ENCODE results near the gene KLK15.
"Not testable (repeated sequence)": the region's sequence is repeated elsewhere in the genome, so short reads cannot be mapped to it uniquely, and the experiment has no call there.

KLK15 gene

DNA sequence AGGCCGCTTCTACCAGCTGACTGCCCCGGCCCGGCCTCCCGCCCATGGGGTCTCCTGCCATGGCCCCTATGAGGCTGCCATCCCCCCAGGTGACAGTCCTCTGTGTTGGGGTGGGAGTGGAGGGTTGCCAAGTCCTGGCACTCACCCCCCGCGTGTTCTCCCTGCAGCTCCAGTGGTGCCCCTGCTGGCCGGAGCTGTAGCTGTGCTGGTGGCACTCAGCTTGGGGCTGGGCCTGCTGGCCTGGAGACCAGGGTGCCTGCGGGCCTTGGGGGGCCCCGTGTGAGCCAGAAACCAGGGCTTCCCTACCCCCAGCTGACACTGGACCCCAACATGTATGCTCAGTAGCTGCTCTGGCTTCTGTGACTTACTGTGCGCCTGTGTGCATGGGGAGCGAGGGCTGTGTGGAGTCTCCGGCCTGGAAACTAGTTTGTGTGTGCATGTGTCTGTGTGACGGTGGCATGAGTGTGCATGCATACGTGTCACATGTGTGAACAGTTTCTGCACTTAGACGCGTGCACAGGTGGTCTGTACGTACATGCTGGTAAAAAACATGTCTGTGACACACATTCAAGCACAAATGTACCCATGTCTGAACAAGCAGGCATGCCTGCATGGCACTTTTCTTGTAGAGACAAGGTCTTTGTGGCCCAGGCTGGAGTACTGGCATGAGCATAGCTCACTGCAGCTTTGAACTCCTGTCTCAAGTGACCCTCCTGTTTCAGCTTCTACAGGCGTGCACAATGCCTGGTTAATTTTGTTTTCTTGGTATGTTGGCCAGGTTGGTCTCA is 38.3 kb downstream of the KLK15 start:
- no peak for DNase-seq

DNA sequence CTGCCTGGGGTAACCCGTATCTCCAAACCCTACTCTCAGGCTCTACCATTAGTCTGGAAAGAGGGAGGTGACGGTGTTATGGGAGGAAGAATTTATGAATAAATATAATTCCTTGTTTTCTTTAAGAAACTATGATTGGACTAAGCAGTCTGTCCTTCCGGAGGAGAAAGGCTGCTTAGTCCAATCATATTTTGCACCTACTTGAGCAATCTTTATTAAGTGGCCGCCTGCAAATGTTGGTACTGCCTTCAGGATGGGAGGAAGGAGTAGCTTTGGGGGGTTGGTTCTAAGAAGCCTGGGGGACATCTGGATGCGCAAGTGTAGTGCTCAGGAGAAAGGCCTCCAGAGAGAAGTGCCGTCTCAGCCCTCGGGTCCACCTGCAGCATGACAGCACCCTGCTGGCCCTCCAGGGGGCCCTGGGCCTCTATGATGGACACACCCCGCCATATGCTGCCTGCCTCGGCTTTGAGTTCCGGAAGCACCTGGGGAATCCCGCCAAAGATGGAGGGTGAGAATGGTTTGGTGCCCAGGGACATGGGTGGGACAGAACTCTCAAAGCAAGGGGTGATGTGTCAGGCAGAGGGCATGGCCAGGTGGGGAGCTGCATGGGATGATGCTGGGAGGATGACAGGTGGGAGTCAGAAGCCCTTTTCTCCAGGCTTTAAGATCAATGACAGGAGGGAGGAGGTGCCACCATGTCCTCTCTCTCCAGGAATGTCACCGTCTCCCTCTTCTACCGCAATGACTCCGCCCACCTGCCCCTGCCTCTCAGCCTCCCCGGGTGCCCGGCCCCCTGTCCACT is 39.1 kb downstream of the KLK15 start:
- DNase-seq = no peak

DNA sequence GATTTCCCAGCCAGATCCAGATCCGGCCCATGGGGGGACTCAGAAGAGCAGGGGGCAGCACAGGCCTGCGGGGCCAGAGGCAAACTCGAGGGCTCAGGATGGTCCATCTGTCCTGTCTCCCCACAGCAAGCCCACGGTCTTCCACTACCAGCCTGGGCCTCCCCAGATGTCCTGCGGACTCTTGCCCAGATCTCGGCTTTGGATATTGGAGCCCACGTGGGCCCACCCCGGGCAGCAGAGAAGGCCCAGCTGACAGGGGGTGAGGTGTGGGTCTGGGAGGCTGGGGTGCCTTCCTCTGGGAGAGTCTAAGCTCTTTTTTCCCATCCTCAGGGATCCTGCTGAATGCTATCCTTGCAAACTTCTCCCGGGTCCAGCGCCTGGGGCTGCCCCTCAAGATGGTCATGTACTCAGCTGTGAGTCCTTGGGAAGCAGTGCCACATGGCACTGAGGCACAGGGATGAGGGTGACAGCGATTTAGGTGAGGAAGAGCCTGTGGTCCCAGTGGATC is 39.8 kb downstream of the KLK15 start:
- no peak for DNase-seq

DNA sequence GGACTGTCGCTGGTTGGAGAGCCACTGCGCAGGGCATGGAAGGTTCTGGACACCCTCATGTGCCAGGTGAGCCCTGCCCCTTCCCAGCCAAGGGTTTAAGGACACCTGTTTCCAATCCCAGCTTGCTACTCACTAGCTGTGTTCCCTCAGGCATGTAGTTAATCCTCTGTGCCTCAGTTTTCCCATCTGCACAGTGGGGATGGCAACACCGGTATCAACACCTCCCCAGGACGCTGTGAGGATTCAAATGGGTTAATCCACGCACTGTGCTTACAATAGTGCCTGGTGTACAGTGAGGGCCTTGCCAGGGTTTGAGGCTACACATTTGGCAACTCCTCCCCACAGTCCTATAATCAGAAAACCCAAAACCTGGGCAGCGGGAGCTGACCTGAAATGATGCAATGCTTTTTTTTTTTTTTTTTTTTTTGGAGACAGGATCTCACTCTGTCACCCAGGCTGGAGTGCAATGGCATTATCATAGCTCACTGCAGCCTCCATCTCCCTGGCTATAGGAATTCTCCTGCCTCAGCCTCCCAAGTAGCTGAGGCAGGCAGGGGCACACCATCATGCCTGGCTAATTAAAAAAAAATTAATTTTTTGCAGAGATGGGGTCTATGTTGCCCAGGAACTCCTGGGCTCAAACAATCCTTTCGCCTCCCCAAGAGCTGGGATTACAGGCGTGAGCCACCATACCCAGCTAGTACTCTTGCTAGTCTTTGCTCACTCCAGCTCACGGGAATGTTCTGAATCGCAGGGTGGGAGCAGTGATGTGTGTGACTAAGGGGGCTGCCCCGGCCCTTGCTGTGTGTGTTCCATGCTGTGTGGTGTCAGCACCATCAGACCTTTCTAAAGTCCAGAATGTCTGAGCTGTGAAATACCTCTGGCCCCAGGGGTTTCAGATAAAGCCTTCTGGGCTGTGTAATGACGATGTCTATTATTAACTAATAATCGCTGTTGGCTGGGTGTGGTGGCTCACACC is 40.8 kb downstream of the KLK15 start:
- DNase-seq = no peak

DNA sequence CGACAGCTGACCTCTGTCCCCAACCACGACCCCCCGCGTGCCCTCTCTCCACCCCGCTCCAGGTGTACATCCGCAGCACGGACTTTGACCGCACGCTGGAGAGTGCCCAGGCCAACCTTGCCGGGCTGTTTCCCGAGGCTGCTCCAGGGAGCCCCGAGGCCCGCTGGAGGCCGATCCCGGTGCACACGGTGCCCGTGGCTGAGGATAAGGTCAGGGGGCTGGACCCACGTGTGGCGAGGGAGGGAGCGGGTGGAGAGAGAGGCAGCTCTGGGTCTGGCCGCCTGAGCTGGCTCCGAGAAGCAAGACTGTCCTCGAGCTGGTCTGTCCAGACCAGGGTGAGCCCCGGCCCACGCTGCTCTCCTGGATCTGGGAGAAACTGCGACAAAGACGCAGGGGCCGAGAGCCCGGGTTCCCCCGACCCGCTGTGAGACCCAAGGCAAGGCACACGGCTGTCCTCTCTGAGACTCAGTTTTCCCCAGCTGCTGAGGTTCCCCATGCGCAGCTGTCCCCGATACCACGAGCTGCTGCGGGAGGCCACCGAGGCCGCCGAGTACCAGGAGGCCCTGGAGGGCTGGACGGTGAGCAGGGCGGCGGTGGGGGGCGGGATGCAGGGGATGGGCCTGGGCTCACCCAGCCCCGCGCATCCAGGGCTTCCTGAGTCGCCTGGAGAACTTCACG is 41.6 kb downstream of the KLK15 start:
- no peak for DNase-seq

DNA sequence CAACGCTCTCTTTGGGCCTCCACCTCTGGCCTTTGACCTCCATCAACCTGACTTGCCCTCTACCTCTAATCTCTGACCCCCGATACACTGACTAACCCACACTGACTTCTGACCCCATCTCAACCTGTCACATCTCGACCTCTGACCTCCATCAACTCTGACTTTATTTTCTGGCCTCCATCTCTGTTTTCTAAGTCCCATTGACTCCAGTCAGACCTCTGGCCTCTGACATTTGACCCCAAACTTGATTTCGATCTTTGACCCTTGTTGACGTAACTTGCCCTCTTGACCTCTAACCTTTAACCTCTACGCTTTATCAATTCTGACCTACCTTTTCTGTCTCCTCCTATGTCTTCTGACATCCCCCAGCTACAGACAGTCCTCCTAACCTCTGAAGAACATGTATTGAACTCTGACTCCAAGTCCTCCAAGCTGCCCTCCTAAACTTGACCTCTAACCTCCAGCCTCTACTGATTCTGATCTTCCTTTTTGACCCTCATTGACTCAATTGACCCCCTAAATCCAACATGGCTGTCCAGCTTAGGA is 42.4 kb downstream of the KLK15 start:
- no peak for DNase-seq

DNA sequence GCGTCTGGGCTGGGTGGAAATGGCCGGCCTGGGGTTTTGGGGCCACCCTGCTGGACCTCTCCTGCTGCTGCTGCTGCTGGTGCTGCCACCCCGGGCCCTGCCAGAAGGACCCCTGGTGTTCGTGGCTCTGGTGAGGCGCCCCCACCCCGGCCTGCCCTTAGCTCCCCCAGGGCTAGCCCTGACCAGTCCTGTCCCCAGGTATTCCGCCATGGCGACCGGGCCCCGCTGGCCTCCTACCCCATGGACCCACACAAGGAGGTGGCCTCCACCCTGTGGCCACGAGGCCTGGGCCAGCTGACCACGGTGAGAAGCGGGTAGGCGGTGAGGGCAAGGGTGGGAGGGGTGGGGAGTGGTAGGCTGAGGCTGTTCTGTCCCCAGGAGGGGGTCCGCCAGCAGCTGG is 43.0 kb downstream of the KLK15 start, which contains the start of gene ACP4:
Gene ACP4 (plus strand): TSS at position 20 of the 400 bp plus-strand sequence. CDS start 0 bp downstream, at position 20.
- no peak for DNase-seq

DNA sequence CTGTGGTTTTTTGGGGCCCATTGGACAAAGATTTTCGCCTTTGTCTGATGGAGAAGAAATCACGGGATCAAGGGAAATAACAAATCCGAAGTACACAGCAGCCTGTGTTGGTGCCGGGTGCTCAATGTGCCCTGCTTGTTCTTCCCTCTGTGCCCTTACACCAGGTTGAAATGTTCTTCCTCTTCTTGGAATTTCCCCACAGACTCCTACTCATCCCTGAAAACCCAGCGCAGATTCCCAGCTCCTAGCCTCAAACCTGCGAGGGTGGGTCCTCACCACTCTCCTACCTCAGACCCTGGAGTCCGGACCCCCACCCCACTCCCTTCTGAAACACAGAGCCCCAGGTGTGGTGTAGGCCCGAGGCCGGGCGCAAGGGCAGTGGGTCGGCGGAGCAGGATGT is 48.0 kb downstream of the KLK15 start:
- no peak for DNase-seq

DNA sequence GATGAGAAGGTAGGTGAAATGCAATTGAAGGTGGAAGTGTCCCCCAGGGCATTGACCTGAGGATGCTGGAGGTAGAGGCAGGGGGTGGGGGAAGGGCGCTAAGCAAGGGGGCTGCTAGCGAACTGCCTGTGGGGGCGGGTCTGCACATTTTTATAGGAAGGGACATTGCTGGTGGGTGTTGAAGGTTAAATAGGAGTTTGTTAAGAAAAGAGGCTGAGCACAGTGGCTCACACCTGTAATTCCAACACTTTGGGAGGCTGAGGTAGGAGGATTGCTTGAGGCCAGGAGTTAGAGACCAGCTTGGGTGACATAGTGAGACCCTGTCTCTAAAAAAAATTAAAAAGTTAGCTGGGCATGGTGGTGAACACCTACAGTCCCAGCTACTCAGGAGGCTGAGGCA is 48.7 kb downstream of the KLK15 start:
- DNase-seq = no peak

DNA sequence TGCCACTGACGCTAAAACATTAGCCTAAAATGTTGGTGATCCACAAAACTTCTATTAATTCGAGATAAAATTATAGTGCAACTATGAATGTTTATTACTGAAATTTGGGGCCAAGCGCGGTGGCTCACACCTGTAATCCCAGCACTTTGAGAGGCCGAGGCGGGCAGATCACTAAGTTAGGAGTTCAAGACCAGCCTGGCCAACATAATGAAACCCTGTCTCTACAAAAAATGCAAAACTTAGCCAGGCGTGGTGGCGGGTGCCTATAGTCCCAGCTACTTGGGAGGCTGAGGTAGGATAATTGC is 49.6 kb downstream of the KLK15 start:
- DNase-seq = not testable (repeated sequence)

DNA sequence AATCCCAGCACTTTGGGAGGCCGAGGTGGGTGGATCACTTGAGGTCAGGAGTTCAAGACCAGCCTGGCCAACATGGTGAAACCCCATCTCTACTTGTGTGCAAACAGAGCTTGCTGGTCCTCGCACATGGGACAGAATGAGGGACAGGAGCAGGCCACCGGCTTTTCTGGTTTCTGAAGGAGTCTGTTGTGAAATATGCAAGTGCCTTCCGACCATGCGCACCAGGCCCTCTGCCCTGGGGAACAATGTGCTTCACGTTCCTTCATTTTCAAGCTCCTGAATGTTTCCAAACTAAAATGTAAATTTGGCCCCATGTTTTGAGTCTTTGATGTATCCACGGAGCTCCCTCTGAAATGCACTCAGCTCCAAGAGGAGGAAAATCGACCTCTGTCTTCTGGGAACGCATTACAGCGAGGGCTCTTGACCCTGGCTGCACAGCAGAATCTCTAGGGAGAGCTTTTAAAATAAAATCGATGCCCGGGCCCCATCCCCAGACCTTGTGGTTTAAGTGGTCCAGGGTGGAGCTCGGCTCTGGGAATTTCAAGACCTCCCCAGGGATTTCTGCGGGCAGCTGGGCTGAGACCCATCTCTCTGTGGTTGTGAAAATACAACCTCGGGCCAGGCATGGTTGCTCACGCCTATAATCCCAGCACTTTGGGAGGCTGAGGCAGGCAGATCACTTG is 52.5 kb downstream of the KLK15 start:
- DNase-seq = no peak

DNA sequence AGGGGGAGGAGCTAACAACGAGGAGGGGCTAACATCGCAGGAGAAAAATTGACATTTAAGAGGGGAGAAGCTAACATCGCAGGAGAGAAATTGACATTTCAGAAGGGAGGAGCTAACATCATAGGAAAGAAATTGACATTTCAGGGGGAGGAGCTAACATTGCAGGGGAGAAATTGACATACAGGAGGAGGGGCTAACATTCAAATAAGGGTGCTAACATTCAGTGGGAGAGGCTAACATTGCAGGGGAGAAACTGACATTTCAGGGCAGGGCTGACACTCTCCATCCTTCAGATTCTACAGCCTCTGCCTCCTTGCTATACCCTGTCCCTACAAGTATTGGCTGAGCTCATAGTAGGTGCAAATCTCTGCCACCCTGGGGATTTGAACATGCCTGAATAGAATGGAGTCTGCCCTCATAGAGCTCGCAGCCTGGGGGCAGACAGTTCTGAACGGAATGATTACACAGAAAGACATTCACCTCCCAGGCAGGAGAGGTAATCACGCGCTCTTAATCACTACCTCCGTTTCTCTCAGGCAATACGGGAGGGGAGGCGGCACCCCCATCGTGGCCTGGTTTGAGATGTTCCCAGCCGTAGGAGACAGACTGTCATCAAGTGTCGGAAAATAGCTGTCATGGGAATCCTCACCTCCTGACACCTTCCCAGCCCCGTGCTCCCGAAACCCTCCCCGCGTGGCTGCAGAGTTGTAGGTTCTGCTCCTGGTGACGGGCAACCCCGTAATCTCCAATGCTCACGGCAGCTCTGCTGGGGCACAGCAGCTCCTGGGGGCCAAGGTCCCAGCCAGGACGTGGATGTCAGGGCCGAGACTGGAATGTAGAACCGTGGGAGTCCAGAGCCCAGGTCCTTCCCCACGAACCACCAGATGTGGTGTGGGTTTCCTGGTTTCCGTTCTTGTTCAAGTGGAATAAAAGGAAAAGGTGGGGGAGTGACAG is 53.6 kb downstream of the KLK15 start:
- DNase-seq = no peak

DNA sequence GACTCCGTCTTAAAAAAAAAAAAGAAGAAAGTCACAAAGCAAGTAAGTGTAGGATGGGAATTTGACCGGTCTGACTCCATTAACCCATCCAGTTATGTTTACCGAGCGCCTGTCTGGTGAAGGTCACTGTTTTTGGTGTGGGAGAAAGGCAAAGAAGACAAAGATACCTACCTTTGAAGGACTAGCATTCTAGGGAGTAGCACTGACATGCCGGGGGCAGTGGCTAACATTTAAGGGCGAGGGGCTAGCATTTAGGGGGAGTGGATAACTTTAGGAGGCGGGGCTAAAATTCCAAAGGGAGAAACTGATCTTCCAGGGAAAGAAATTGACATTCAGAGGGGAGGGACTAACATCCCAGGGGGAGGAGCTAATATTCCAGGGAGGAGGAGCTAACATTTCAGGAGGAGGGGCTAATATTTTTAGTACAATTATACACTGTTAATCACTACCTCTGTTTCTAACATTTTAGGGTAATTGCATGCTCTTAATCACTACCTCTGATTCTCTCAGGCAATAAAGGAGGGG is 54.4 kb downstream of the KLK15 start:
- DNase-seq = no peak

DNA sequence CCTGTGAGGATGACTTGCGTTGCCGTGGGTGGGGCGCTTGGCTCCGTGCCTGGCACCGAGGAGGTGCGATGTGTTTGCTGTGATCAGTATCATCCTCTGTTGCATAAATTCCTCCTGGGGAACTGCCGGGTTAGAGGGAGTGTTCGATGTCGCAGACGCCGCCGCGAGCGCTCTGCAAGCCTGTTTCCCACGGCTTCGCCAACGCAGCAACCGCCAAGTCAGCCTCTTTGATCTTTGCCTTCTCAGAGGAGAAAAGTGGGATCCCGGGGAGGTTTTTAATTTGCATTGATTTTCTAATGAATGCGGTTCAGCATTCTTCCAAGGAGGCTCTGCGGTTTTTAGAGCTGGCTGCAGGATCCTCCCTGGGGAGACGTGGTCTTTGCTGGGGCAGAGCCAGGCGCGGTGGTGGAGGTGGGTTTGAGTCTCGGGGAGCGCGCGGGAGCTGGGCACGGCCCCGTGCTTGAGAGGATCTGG is 55.5 kb downstream of the KLK15 start:
- DNase-seq = peak; percentile 28

DNA sequence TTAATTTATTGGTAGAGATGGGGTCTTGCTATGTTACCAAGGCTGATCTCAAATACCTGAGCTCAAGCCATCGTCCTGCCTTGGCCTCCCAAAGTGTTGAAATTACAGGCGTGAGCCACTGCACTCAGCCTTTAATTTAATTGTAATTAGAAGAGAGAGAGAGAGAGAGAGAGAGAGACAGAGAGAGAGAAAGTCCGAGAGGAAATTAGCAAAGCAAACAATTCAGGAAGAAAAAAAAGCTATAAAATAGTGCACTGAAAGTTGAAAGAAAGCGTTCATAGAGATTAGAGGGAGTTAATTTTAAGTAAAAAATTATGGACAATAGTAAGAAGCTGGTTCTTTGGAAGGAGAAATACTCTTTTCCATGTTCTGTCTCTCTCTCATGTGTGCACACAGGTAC is 56.1 kb downstream of the KLK15 start:
- no peak for DNase-seq

DNA sequence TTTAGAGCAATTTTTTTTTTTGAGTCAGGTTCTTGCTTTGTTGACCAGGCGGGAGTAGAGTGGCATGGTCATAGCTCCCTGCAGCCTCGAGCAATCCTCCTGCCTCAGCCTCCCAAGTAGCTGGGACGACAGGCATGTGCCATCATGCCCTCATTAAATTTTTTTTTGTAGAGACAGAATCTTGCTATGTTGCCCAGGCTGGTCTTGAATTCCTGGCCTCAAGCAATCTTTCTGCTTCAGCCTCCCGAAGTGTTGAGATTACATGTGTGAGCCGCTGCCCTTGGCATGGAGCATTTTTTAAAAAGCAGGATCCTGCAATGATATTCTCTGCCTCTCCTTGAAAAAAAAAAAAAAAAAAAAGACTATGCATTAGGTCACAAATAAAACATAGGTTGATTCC is 57.2 kb downstream of the KLK15 start:
- no peak for DNase-seq
